Adrenal gland (tissue), 5 donors: Measurements from ENCODE around the gene DNAH1.

Source experiments
- CTCF ChIP-seq, 6 experiments: fragments of 450-650 bp in 4 of 6; fragments of 200-600 bp in 2 of 6; sonication (generic) in 1 of 6; IDR thresholded peaks; 1 replicate in 5 of 6; 2 replicates in 1 of 6; pipeline versions ENCODE4 v1.5.1 to v1.8.0; 2016 to 2021; ENCODE audit warnings: antibody characterized with exemption in 6 of 6, mild to moderate bottlenecking in 2 of 6, moderate library complexity in 1 of 6
- POLR2A ChIP-seq, 2 donors: fragments of 450-650 bp; IDR thresholded peaks; one replicate each; pipeline ENCODE4 v1.6.1; 2017; ENCODE audit warnings: antibody characterized with exemption in 2 of 2, mild to moderate bottlenecking in 2 of 2, moderate library complexity in 1 of 2
- donor health status: DM: no; HTN: no; CAD: no.

GRCh38 chr3:52442409-52443267, 126.5 kb downstream of the DNAH1 start:
- TF ChIP-seq CTCF (IDR thresholded peaks at IDR 0.05) (no peak), POLR2A (IDR thresholded peaks at IDR 0.05) (no peak)
